CD4-positive, CD25-positive, alpha-beta regulatory T cell (primary cell): Measurements from ENCODE around the gene ZEB1. TPM values are rescaled to one million over a fixed set of nuclear protein-coding genes. Genes with fewer than 3 reads are reported as not detected.

Experiments used
- ATAC-seq, 2 donors: fragments of 150-1000 bp; cut with Tn5 transposase; one replicate each; pipeline ENCODE4 v1.10.0; 2021; ENCODE audit warnings: low read depth in 2 of 2, moderate number of reproducible peaks in 2 of 2, moderate library complexity in 1 of 2
- DNase-seq, 3 donors: peaks; one replicate each; pipeline versions ENCODE4 v3.0.0 to v3.0.0-alpha.2; 2012 to 2022; ENCODE audit warnings: mixed read lengths in 1 of 3
- H3K27ac ChIP-seq: one replicate; pipeline ENCODE4 v1.7.0; 2013; ENCODE audit warnings: mild to moderate bottlenecking, low read length; ENCODE audit not compliant: insufficient read depth, poor library complexity, severe bottlenecking
- H3K27me3 ChIP-seq: one replicate; pipeline ENCODE4 v1.7.0; 2013; ENCODE audit warnings: low read length; ENCODE audit not compliant: control insufficient read depth, insufficient read depth
- H3K36me3 ChIP-seq: one replicate; pipeline ENCODE4 v1.7.0; 2013; ENCODE audit warnings: mild to moderate bottlenecking, low read length, moderate library complexity; ENCODE audit not compliant: control insufficient read depth, insufficient read depth
- H3K4me1 ChIP-seq: 2 replicates; pipeline ENCODE4 v1.7.0; 2013; ENCODE audit warnings: mild to moderate bottlenecking, low read length; ENCODE audit not compliant: insufficient read depth, control insufficient read depth, poor library complexity, severe bottlenecking
- H3K4me3 ChIP-seq: one replicate; pipeline ENCODE4 v1.7.0; 2013; ENCODE audit warnings: low read depth, mild to moderate bottlenecking, low read length, moderate library complexity
- H3K9me3 ChIP-seq, 2 experiments: 1 replicate in 1 of 2; 2 replicates in 1 of 2; pipeline ENCODE4 v1.7.0; 2013; ENCODE audit warnings: low read length in 2 of 2, mild to moderate bottlenecking in 1 of 2, moderate library complexity in 1 of 2; ENCODE audit not compliant: control insufficient read depth in 2 of 2
- H3K27ac Mint-ChIP-seq, 3 donors: one replicate each; pipeline ENCODE4 v1.8.0; 2020 to 2022; ENCODE audit warnings: mild to moderate bottlenecking in 3 of 3, mixed read lengths in 3 of 3, moderate library complexity in 2 of 3
- H3K27me3 Mint-ChIP-seq: one replicate; pipeline ENCODE4 v1.8.0; 2022; ENCODE audit warnings: mild to moderate bottlenecking, mixed read lengths
- H3K36me3 Mint-ChIP-seq: one replicate; pipeline ENCODE4 v1.8.0; 2020; ENCODE audit warnings: mixed read lengths
- H3K4me1 Mint-ChIP-seq, 4 donors: one replicate each; pipeline ENCODE4 v1.8.0; 2020 to 2022; ENCODE audit warnings: mixed read lengths in 4 of 4, mild to moderate bottlenecking in 1 of 4
- H3K4me3 Mint-ChIP-seq, 4 donors: one replicate each; pipeline ENCODE4 v1.8.0; 2020 to 2022; ENCODE audit warnings: mild to moderate bottlenecking in 4 of 4, mixed read lengths in 4 of 4, moderate library complexity in 3 of 4
- H3K9me3 Mint-ChIP-seq, 7 donors: one replicate each; pipeline ENCODE4 v1.8.0; 2020 to 2022; ENCODE audit warnings: mixed read lengths in 7 of 7, mild to moderate bottlenecking in 3 of 7, moderate library complexity in 2 of 7
- polyA plus RNA-seq, 4 donors: library from polyadenylated mRNA; unstranded; fragments of 300-500 nt; fragmentation: Illumina TruSeq; gene quantifications; one replicate each; pipeline ENCODE4 v1.2.3, GENCODE V29; 2021
- total RNA-seq: library from RNA; stranded (reverse); gene quantifications from one replicate; pipeline ENCODE4 v1.2.3, GENCODE V29; 2022

Gene ZEB1
- total and polyA plus RNA-seq, 5 donors from 2014 or later, result 26.2 to 150 (median 30.8) TPM

DNA sequence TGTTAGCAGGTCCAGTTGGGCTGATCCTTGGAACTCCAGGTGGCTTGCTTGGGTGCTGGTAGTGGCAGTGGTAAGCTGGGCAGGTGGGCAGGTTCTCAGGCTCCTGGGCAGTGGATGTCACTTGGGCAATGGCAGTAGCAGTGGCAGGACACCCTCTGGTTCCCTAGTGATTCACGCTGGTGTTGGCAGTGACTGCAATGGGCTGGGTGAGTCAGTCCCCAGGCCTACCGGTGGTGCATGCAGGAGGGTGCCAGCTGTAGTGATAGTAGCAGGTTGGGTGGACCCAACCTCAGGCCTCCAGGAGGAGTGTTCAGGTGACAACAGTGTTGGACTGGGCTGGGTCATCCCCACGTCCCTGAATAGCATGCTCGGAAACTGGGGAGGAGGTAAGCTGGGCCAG is 189.2 kb downstream of the ZEB1 start:
- Mint-ChIP-seq H3K4me1 (peaks cover 5 to 31% (median 13%) of the 10 kb centered on the region in 4 donors), H3K36me3 (peaks cover 62% of the 10 kb centered on the region)
- no peak for DNase-seq

DNA sequence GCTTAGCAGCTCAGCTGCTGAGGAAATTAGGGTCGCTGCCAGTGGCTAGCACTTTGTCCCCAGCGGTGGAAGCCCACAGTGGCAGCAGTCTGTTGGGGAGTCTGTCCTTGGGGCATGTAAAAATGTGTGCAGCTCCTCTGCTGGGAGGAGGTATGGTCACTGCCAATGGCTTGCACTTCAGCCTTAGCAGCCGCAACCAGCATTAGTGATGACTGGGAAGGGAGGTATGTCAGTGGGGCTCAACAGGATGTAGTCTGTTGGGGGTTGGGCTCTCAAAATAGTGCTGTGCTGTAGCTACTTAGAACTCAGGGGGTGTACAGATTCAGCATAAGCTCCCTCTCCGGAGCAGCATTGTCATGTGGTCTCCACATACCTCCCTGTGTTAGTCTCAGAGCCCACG is 189.9 kb downstream of the ZEB1 start:
- Mint-ChIP-seq H3K9me3 (peaks cover 0 to 41% (median 15%) of the 10 kb centered on the region in 7 donors), H3K36me3 (peaks cover 56% of the 10 kb centered on the region), H3K27me3 (no peaks in the 10 kb centered on the region), H3K27ac (no peak overlapping the region), H3K4me3 (no peak overlapping the region), H3K4me1 (peaks cover 5 to 31% (median 11%) of the 10 kb centered on the region in 4 donors)
- no peaks in the 10 kb centered on the region for H3K4me1 ChIP-seq
- no peak overlapping the region for H3K27ac ChIP-seq
- H3K36me3 ChIP-seq, result peaks cover 76% of the 10 kb centered on the region
- H3K9me3 ChIP-seq, result peaks cover 23 to 29% of the 10 kb centered on the region in 2 experiments
- DNase-seq, result peak in 1 of 3 donors; percentile 9
- H3K4me3 ChIP-seq, result no peak overlapping the region
- no peaks in the 10 kb centered on the region for H3K27me3 ChIP-seq
- ATAC-seq, result no peak

More for the DNA sequence above, 189.2 kb downstream of the ZEB1 start:
- no peaks in the 10 kb centered on the region for H3K27me3 Mint-ChIP-seq
- H3K27me3 ChIP-seq, result no peaks in the 10 kb centered on the region
- H3K36me3 ChIP-seq, result peaks cover 79% of the 10 kb centered on the region
- H3K27ac Mint-ChIP-seq, result no peak overlapping the region
- peaks cover 0 to 47% (median 17%) of the 10 kb centered on the region in 7 donors for H3K9me3 Mint-ChIP-seq
- no peak for ATAC-seq
- no peaks in the 10 kb centered on the region for H3K4me1 ChIP-seq
- H3K4me3 Mint-ChIP-seq, result no peak overlapping the region
- peaks cover 26 to 29% of the 10 kb centered on the region in 2 experiments for H3K9me3 ChIP-seq
- no peak overlapping the region for H3K4me3 ChIP-seq
- no peak overlapping the region for H3K27ac ChIP-seq

DNA sequence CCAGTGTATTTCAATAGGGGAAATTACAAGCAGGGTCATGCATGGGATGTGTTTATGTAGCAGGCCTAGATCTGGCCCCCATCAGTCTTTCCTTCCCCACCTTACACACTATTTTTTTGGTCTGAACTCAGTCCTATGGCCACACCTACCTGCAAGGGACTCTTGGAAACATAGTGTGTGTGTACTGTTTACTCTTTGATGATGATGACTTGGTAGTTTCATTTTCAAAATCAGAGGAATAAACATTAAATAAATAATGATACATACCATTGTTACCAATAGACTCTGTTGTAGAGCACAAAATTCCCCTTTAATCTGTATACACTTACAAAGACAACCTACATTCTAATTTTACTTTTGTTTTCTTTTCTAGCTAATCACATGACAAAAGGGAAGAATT is 191.0 kb downstream of the ZEB1 start:
- no peak overlapping the region for H3K27ac Mint-ChIP-seq
- Histone ChIP-seq H3K4me1 (no peaks in the 10 kb centered on the region), H3K36me3 (peaks cover 74% of the 10 kb centered on the region), H3K27ac (no peak overlapping the region), H3K27me3 (no peaks in the 10 kb centered on the region), H3K9me3 (peaks cover 20 to 26% of the 10 kb centered on the region in 2 experiments), H3K4me3 (no peak overlapping the region)
- H3K4me1 Mint-ChIP-seq, result peaks cover 5 to 23% (median 12%) of the 10 kb centered on the region in 4 donors
- H3K36me3 Mint-ChIP-seq, result peaks cover 53% of the 10 kb centered on the region
- peak in 1 of 3 donors; percentile 16 for DNase-seq
- no peak for ATAC-seq
- H3K9me3 Mint-ChIP-seq, result peaks cover 0 to 30% (median 14%) of the 10 kb centered on the region in 7 donors
- H3K27me3 Mint-ChIP-seq, result no peaks in the 10 kb centered on the region
- H3K4me3 Mint-ChIP-seq, result no peak overlapping the region

DNA sequence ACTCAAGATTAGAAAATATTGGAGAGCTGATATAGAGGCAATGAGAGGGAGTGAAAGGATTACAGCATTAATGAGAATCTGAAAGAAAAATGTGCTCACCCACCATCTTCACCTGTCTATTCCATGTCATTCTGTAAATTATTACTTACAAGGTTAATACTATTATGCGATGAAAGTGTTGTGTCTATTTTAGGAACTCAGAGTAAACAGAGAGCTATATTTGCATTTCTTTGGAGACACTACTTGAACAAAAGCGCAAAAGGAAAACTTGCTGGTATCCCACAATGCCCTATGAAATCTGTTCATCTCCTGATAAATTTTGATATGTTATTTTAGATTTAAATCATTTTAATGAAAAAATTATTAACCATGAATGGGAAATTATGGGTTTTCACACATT is 196.1 kb downstream of the ZEB1 start:
- no peaks in the 10 kb centered on the region for H3K4me1 ChIP-seq
- no peaks in the 10 kb centered on the region for H3K9me3 Mint-ChIP-seq
- no peaks in the 10 kb centered on the region for H3K9me3 ChIP-seq
- H3K4me3 ChIP-seq, result no peak overlapping the region
- ATAC-seq (no peak), DNase-seq (no peak)
- no peak overlapping the region for H3K27ac Mint-ChIP-seq
- peaks cover 70% of the 10 kb centered on the region for H3K36me3 ChIP-seq
- H3K27me3 ChIP-seq, result no peaks in the 10 kb centered on the region
- no peak overlapping the region for H3K27ac ChIP-seq
- H3K27me3 Mint-ChIP-seq, result no peaks in the 10 kb centered on the region
- H3K4me1 Mint-ChIP-seq, result peaks cover 0 to 5% (median 2%) of the 10 kb centered on the region in 4 donors
- no peak overlapping the region for H3K4me3 Mint-ChIP-seq
- peaks cover 41% of the 10 kb centered on the region for H3K36me3 Mint-ChIP-seq

DNA sequence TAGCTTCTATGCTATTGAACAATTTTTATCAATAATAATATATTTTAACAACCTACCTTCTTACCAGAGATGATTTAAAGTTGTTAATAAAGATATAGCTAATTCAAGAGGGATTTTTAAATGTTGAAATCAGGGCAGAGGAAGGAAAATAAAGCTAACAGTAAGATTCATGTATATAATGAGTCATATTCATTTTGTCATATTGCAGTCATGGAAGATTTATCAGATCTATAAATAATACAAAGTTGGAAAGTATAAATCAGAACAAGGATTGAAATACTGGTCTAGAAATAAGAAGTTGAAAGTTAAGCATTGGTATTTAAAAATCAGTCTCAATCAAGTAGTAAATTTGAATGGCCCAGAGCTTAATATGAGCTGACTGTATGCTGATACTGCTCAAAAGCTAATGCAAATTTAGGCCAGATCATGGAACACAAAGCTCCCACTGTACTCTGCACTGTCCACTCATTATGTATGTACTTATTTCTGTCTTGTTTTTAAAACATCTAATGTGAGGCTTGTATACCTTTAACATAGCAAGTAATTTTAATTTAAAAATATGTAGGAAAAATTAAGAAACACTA is 196.9 kb downstream of the ZEB1 start:
- Mint-ChIP-seq H3K27me3 (no peaks in the 10 kb centered on the region), H3K36me3 (peaks cover 44% of the 10 kb centered on the region)
- ATAC-seq, result no peak

DNA sequence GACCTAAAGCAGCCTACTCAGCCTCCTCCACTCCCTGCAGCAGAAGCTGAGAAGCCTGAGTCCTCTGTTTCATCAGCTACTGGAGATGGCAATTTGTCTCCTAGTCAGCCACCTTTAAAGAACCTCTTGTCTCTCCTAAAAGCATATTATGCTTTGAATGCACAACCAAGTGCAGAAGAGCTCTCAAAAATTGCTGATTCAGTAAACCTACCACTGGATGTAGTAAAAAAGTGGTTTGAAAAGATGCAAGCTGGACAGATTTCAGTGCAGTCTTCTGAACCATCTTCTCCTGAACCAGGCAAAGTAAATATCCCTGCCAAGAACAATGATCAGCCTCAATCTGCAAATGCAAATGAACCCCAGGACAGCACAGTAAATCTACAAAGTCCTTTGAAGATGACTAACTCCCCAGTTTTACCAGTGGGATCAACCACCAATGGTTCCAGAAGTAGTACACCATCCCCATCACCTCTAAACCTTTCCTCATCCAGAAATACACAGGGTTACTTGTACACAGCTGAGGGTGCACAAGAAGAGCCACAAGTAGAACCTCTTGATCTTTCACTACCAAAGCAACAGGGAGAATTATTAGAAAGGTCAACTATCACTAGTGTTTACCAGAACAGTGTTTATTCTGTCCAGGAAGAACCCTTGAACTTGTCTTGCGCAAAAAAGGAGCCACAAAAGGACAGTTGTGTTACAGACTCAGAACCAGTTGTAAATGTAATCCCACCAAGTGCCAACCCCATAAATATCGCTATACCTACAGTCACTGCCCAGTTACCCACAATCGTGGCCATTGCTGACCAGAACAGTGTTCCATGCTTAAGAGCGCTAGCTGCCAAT is 202.2 kb downstream of the ZEB1 start:
- Histone ChIP-seq H3K9me3 (no peaks in the 10 kb centered on the region), H3K36me3 (peaks cover 76% of the 10 kb centered on the region), H3K4me1 (no peaks in the 10 kb centered on the region), H3K4me3 (no peak overlapping the region), H3K27ac (no peak overlapping the region), H3K27me3 (no peaks in the 10 kb centered on the region)
- H3K4me3 Mint-ChIP-seq, result no peak overlapping the region
- H3K27ac Mint-ChIP-seq, result no peak overlapping the region
- peaks cover 63% of the 10 kb centered on the region for H3K36me3 Mint-ChIP-seq
- H3K9me3 Mint-ChIP-seq, result peaks cover 0 to 4% (median 0%) of the 10 kb centered on the region in 7 donors
- H3K27me3 Mint-ChIP-seq, result no peaks in the 10 kb centered on the region
- H3K4me1 Mint-ChIP-seq, result peaks cover 2 to 5% (median 4%) of the 10 kb centered on the region in 4 donors
- ATAC-seq (no peak), DNase-seq (no peak)

More for the DNA sequence above, 196.9 kb downstream of the ZEB1 start:
- Histone ChIP-seq H3K4me3 (no peak overlapping the region), H3K4me1 (no peaks in the 10 kb centered on the region), H3K36me3 (peaks cover 70% of the 10 kb centered on the region), H3K27ac (no peak overlapping the region), H3K9me3 (no peaks in the 10 kb centered on the region), H3K27me3 (no peaks in the 10 kb centered on the region)
- Mint-ChIP-seq H3K4me3 (no peak overlapping the region), H3K9me3 (peaks cover 0 to 4% (median 0%) of the 10 kb centered on the region in 7 donors), H3K4me1 (peaks cover 0 to 5% (median 2%) of the 10 kb centered on the region in 4 donors), H3K27ac (no peak overlapping the region)
- DNase-seq, result no peak

DNA sequence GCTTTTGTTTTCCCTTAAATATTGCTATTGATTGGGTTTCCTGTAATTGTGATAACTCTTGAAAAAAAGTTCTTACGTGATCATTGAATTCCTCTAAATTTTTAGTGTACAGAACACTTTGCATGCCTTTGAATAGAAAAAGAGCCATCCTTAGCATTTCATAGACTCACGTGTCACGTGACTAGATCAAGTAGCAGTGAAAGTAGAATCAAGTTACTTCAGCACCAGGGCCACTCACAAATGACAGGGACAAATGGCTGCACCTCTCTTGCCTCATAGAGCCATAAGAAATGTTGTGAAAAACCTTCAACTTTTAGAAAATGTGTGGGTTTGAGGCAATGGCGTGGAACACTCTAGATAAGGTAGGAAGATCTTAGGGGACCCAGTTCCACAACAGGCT is 203.8 kb downstream of the ZEB1 start:
- peaks cover 74% of the 10 kb centered on the region for H3K36me3 Mint-ChIP-seq
- peaks cover 0 to 4% (median 0%) of the 10 kb centered on the region in 7 donors for H3K9me3 Mint-ChIP-seq
- H3K27me3 Mint-ChIP-seq, result no peaks in the 10 kb centered on the region
- no peak overlapping the region for H3K4me3 Mint-ChIP-seq
- H3K4me1 ChIP-seq, result no peaks in the 10 kb centered on the region
- no peak overlapping the region for H3K27ac Mint-ChIP-seq
- peaks cover 88% of the 10 kb centered on the region for H3K36me3 ChIP-seq
- peaks cover 2 to 9% (median 4%) of the 10 kb centered on the region in 4 donors for H3K4me1 Mint-ChIP-seq
- H3K27ac ChIP-seq, result no peak overlapping the region
- ATAC-seq (no peak), DNase-seq (no peak)
- no peaks in the 10 kb centered on the region for H3K9me3 ChIP-seq
- H3K27me3 ChIP-seq, result no peaks in the 10 kb centered on the region
- H3K4me3 ChIP-seq, result no peak overlapping the region
